AML-193 (cell line): ENCODE data around the gene NRM.

ENCODE experiments used
- DNase-seq, 2 experiments: peaks; one replicate each; lab custom pipeline; 2025; lab: John Stamatoyannopoulos, UW

The NRM gene

GRCh38 chr6:30688569-30688968 is 2.2 kb downstream of the NRM start:
- no peak for DNase-seq

GRCh38 chr6:30687659-30688431 is 2.9 kb downstream of the NRM start:
- no peak for DNase-seq

GRCh38 chr6:30686908-30687658 is 3.7 kb downstream of the NRM start:
- DNase-seq = peak; percentile 75 to 89

- DNase-seq = peak in 1 of 2 experiments; percentile 53
These were observed 4.5 kb downstream of the NRM start, which contains the start of gene PPP1R18 for GRCh38 chr6:30686009-30686907. Gene PPP1R18 (minus strand): TSS chr6:30686645. CDS start chr6:30686018, 627 bp downstream.

- DNase-seq = peak; percentile 55
These were observed 5.4 kb downstream of the NRM start for GRCh38 chr6:30685157-30686008.

GRCh38 chr6:30684386-30685156 is 6.2 kb downstream of the NRM start:
- DNase-seq = peak; percentile 66 to 81

GRCh38 chr6:30683980-30684338 is 6.8 kb downstream of the NRM start:
- no peak for DNase-seq

GRCh38 chr6:30683183-30683979 is 7.4 kb downstream of the NRM start:
- no peak for DNase-seq

GRCh38 chr6:30682143-30683117 is 8.4 kb downstream of the NRM start:
- peak; percentile 99 for DNase-seq

GRCh38 chr6:30681766-30682142 is 9.0 kb downstream of the NRM start:
- DNase-seq = no peak

GRCh38 chr6:30679765-30680535 is 10.8 kb downstream of the NRM start:
- no peak for DNase-seq

- peak; percentile 87 for DNase-seq
These were observed 11.6 kb downstream of the NRM start for GRCh38 chr6:30678964-30679726.

- no peak for DNase-seq
These were observed 14.0 kb downstream of the NRM start for GRCh38 chr6:30676660-30677285.

- peak; percentile 98 to 99 for DNase-seq
These were observed 18.1 kb downstream of the NRM start, which contains the start of gene DHX16 for GRCh38 chr6:30672445-30673253. Gene DHX16 (minus strand): TSS chr6:30673006. CDS start chr6:30672841, 165 bp downstream.

GRCh38 chr6:30670760-30671527 is 19.8 kb downstream of the NRM start:
- DNase-seq = no peak
